Uterus (tissue), 2 donors: ENCODE data around the gene EVA1C.

Experiments used
- POLR2A ChIP-seq, 2 donors: fragments of 450-650 bp; IDR thresholded peaks; one replicate each; pipeline ENCODE4 v1.6.1; 2016; ENCODE audit warnings: antibody characterized with exemption in 2 of 2, mild to moderate bottlenecking in 1 of 2, moderate library complexity in 1 of 2
- TF ChIP-seq, protein P1 (sequence below), 4 experiments: fragments of 200-600 bp in 2 of 4; fragments of 450-650 bp in 2 of 4; sonication (generic) in 2 of 4; IDR thresholded peaks; one replicate each; pipeline ENCODE4 v1.5.1; 2016 to 2019; ENCODE audit warnings: antibody characterized with exemption in 4 of 4, mild to moderate bottlenecking in 2 of 4, moderate library complexity in 1 of 4

DNA sequence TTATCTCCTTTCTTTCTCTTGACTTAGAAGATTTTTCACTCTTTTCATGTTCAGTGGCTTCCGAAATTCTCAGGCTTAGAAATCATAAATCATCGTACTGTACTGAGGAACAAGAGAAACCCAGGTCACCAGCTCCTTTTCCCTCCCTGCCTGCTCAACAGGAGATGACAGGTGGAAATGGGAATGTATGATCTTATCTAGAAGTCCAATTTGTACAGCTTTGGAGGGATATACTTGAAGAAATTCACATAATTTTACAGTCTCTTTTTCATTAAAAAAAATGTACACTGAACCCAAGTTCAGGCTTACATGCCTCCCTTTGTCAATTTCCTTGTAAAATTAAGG is 11.7 kb downstream of the EVA1C start:
- TF ChIP-seq, protein P1, sequence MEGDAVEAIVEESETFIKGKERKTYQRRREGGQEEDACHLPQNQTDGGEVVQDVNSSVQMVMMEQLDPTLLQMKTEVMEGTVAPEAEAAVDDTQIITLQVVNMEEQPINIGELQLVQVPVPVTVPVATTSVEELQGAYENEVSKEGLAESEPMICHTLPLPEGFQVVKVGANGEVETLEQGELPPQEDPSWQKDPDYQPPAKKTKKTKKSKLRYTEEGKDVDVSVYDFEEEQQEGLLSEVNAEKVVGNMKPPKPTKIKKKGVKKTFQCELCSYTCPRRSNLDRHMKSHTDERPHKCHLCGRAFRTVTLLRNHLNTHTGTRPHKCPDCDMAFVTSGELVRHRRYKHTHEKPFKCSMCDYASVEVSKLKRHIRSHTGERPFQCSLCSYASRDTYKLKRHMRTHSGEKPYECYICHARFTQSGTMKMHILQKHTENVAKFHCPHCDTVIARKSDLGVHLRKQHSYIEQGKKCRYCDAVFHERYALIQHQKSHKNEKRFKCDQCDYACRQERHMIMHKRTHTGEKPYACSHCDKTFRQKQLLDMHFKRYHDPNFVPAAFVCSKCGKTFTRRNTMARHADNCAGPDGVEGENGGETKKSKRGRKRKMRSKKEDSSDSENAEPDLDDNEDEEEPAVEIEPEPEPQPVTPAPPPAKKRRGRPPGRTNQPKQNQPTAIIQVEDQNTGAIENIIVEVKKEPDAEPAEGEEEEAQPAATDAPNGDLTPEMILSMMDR (IDR thresholded peaks at IDR 0.05), result no peak
- TF ChIP-seq POLR2A (IDR thresholded peaks at IDR 0.05), result no peak
